ENCODE data around the gene EIF3L. TPM values are rescaled to one million over a fixed set of nuclear protein-coding genes. Genes with fewer than 3 reads are reported as not detected.

Gene EIF3L
- total and polyA plus RNA-seq, 2 of the 8 experiments (the other 6 are each of a cell fraction or from before 2014, with no cell fraction given), result 639 to 886 TPM

DNA sequence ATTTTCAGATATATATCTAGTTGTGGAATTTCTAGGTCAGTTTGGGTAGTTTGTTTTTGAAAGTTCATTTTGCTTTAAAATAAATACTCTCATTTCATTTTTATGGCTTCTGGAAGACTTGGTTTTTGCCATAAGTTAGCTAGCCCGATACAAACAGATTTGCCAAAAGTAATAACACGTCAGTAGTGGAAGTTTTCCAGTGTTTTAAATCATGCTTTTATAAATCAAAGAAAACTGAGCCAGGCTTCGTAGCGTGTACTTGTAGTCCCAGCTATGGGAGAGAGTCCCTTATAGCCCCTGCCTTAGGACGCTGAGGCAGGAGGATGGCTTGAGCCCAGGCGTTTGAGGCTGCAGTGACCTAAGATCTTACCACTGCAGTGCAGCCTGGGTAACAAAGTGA lies 35.2 kb downstream of the EIF3L start:
- Histone ChIP-seq H3K23me2 (ENCODE audit: low read depth, low read length) (no peaks in the 10 kb centered on the region), H4K91ac (replicated peaks; ENCODE audit: insufficient read length, low read length) (no peak overlapping the region), H3K14ac (ENCODE audit: insufficient read length) (no peak overlapping the region), H2AFZ (ENCODE audit: low read length) (no peak overlapping the region), H4K8ac (ENCODE audit: extremely low read depth, insufficient read depth, low read length) (no peak overlapping the region), H3K4me3 (ENCODE audit: extremely low read depth in 1 of 4, insufficient read depth in 2 of 4, low read depth in 3 of 4, low read length in 4 of 4) (no peak overlapping the region), H2BK15ac (ENCODE audit: low read length) (no peak overlapping the region), H2BK20ac (ENCODE audit: low read length) (no peak overlapping the region), H3K79me1 (ENCODE audit: low read depth, low read length) (no peaks in the 10 kb centered on the region), H3K9me3 (ENCODE audit: insufficient read depth in 2 of 2, low read depth in 1 of 2, low read length in 1 of 2) (no peaks in the 10 kb centered on the region), H3K36me3 (ENCODE audit: control insufficient read depth in 2 of 4, insufficient read depth in 4 of 4, low read length in 3 of 4) (peaks cover 21 to 69% (median 50%) of the 10 kb centered on the region in 4 experiments), H3K4me1 (replicated peaks in 1 of 4; ENCODE audit: control insufficient read depth in 3 of 4, insufficient read depth in 4 of 4, low read length in 3 of 4) (no peaks in the 10 kb centered on the region), H3K56ac (replicated peaks; ENCODE audit: insufficient read length, low read depth, low read length) (no peak overlapping the region), H2BK120ac (replicated peaks; ENCODE audit: low read depth, low read length) (no peak overlapping the region), H3K27me3 (replicated peaks in 1 of 4; ENCODE audit: control insufficient read depth in 3 of 4, extremely low read depth in 1 of 4, insufficient read depth in 3 of 4, low read length in 3 of 4) (no peaks in the 10 kb centered on the region), H3K18ac (ENCODE audit: extremely low read depth, low read length) (no peak overlapping the region), H3K4me2 (ENCODE audit: insufficient read depth in 1 of 2, low read depth in 2 of 2, low read length in 2 of 2) (no peak overlapping the region), H2BK12ac (ENCODE audit: low read depth, low read length) (no peak overlapping the region), H3K23ac (ENCODE audit: insufficient read length) (no peak overlapping the region), H3K4ac (replicated peaks; ENCODE audit: insufficient read length, low read depth, low read length) (no peak overlapping the region), H3K79me2 (ENCODE audit: control insufficient read depth in 1 of 2, insufficient read depth in 2 of 2, low read length in 2 of 2) (peaks cover 0 to 16% of the 10 kb centered on the region in 2 experiments; a peak in 2 of 4 replicates), H3K9ac (replicated peaks in 1 of 4; ENCODE audit: extremely low read depth in 1 of 4, low read depth in 3 of 4, low read length in 3 of 4) (no peak overlapping the region), H4K5ac (ENCODE audit: insufficient read length, low read depth, low read length) (no peak overlapping the region), H4K20me1 (replicated peaks in 1 of 2; ENCODE audit: control insufficient read depth in 1 of 2, insufficient read depth in 2 of 2, low read length in 2 of 2) (peaks cover 2 to 9% of the 10 kb centered on the region in 2 experiments), H2BK5ac (ENCODE audit: low read depth, low read length) (no peak overlapping the region), H2AK5ac (ENCODE audit: low read depth, low read length) (no peak overlapping the region), H3K27ac (ENCODE audit: low read depth, low read length) (no peak overlapping the region)
- POLR2A ChIA-PET (ENCODE audit: partially characterized antibody), result interaction anchor here (0.7 to 1.7 kb wide), 7 partner anchors 9 to 40 kb away, joined by 3 to 6 read pairs (median 5); partner anchors contain the start of genes ANKRD54 and MICALL1
- CTCF ChIA-PET (ENCODE audit: partially characterized antibody), result interaction anchor here (0.7 to 15.4 kb wide), 2 partner anchors 47 to 66 kb away, joined by 3 to 158 read pairs; no protein-coding TSS in a partner anchor
- 91% methylated on average over 6 of the region's 6 CpGs; no CpG with 5 or more reads in 1 of the 2 experiments for WGBS, 2 experiments (ENCODE audit: extremely low coverage in 1 of 2, insufficient coverage in 1 of 2, insufficient read length in 1 of 2, insufficient replicate concordance in 2 of 2, low coverage in 1 of 2, low lambda C conversion rate in 2 of 2, missing lambda C conversion rate in 1 of 2)
- no peak for DNase-seq (ENCODE audit: low read depth in 1 of 2, low spot score in 2 of 2)
- FAIRE-seq, result no peak
- TF ChIP-seq SAP30 (IDR thresholded peaks at IDR 0.05; ENCODE audit: insufficient read depth, insufficient replicate concordance, low read length), result no peak
- TF ChIP-seq JUN (IDR thresholded peaks at IDR 0.05; ENCODE audit: low read depth, low read length), result no peak
- TF ChIP-seq TEAD4 (IDR thresholded peaks at IDR 0.05; ENCODE audit: low read depth, low read length), result no peak
- TF ChIP-seq TCF12 (IDR thresholded peaks at IDR 0.05; ENCODE audit: low read depth, low read length), result no peak
- TF ChIP-seq HDAC2 (IDR thresholded peaks at IDR 0.05; ENCODE audit: borderline replicate concordance in 1 of 2, low read depth in 2 of 2, low read length in 2 of 2), result no peak
- TF ChIP-seq RNF2 (IDR thresholded peaks at IDR 0.05; ENCODE audit: borderline replicate concordance, low read depth, low read length, missing control alignments, poor library complexity, severe bottlenecking), result no peak
- no peak for TF ChIP-seq EP300 (IDR thresholded peaks at IDR 0.05; ENCODE audit: borderline replicate concordance in 1 of 2, low read depth in 2 of 2, low read length in 2 of 2)
- no peak for TF ChIP-seq TAF1 (IDR thresholded peaks at IDR 0.05; ENCODE audit: low read depth, low read length)
- no peak for TF ChIP-seq POU5F1 (IDR thresholded peaks at IDR 0.05; ENCODE audit: low read depth, low read length)
- TF ChIP-seq, protein P1, sequence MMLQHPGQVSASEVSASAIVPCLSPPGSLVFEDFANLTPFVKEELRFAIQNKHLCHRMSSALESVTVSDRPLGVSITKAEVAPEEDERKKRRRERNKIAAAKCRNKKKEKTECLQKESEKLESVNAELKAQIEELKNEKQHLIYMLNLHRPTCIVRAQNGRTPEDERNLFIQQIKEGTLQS (IDR thresholded peaks at IDR 0.05; ENCODE audit: insufficient read depth, low read depth, low read length), result no peak
- no peak for TF ChIP-seq CHD1 (IDR thresholded peaks at IDR 0.05; ENCODE audit: low read depth, low read length)
- no peak for TF ChIP-seq SUZ12 (IDR thresholded peaks at IDR 0.05; ENCODE audit: low read length)
